Bronchial epithelial cell (primary cell): ENCODE data around the gene COPS7B. TPM values are rescaled to one million over a fixed set of nuclear protein-coding genes. Genes with fewer than 3 reads are reported as not detected.
A peak's percentile ranks its signal among the peaks of the same experiment; 100 is the strongest.

Experiments
- DNase-seq: peaks from one replicate; pipeline ENCODE4 v3.0.0-alpha.2; 2010; ENCODE audit warnings: low read depth
- FAIRE-seq: peaks from 2 replicates; lab custom pipeline; 2011; peaks lifted over from hg19 to GRCh38; lab: Jason Lieb, UNC
- H3K27me3 ChIP-seq: 2 replicates; pipeline ENCODE4 v1.5.1; 2011; ENCODE audit warnings: low read length; ENCODE audit not compliant: control insufficient read depth, insufficient read depth
- H3K36me3 ChIP-seq: 2 replicates; pipeline ENCODE4 v1.5.1; 2011; ENCODE audit warnings: low read length; ENCODE audit not compliant: control insufficient read depth, insufficient read depth
- H3K4me3 ChIP-seq: 2 replicates; pipeline ENCODE4 v1.5.1; 2011; ENCODE audit warnings: mild to moderate bottlenecking, low read depth, low read length, control low read depth
- total RNA-seq: library from RNA; depleted of rRNA; stranded (reverse); fragments of >200 nt; gene quantifications from 2 replicates; pipeline ENCODE4 v1.2.1, GENCODE V29; 2014
- TF ChIP-seq, protein P1 (sequence below): IDR thresholded peaks from 2 replicates; pipeline ENCODE4 v1.5.1; 2011; ENCODE audit warnings: mild to moderate bottlenecking, moderate library complexity, low read length, control low read depth, inconsistent platforms; ENCODE audit not compliant: insufficient read depth, severe bottlenecking

The COPS7B gene
- total RNA-seq, 1 donor from 2014 or later = 12.6 TPM

DNA sequence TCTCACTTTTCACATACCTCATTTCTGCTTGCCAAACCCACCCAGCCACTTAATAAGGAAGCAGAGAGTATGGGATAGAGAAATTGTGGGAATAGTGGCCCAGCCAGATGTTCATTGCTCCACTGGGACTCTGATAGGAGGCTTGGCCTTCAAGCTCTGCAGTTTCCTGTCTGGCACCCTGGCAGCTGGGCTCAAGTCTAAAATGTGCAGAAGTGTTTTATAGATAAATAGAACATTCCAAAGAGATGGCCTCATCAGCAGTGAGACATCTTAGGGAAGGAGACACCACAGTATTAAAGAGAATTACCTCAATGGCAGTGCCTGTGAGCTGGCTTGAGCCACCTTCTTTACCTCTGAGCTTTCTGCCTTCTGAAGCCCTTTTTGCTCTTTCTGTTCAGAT lies 24.7 kb downstream of the COPS7B start:
- peak; percentile 59 for DNase-seq
- no peak overlapping the region for H3K4me3 ChIP-seq
- H3K27me3 ChIP-seq = no peaks in the 10 kb centered on the region
- H3K36me3 ChIP-seq = peaks cover 10% of the 10 kb centered on the region
- no peak for FAIRE-seq
- TF ChIP-seq, protein P1, sequence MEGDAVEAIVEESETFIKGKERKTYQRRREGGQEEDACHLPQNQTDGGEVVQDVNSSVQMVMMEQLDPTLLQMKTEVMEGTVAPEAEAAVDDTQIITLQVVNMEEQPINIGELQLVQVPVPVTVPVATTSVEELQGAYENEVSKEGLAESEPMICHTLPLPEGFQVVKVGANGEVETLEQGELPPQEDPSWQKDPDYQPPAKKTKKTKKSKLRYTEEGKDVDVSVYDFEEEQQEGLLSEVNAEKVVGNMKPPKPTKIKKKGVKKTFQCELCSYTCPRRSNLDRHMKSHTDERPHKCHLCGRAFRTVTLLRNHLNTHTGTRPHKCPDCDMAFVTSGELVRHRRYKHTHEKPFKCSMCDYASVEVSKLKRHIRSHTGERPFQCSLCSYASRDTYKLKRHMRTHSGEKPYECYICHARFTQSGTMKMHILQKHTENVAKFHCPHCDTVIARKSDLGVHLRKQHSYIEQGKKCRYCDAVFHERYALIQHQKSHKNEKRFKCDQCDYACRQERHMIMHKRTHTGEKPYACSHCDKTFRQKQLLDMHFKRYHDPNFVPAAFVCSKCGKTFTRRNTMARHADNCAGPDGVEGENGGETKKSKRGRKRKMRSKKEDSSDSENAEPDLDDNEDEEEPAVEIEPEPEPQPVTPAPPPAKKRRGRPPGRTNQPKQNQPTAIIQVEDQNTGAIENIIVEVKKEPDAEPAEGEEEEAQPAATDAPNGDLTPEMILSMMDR = no peak

DNA sequence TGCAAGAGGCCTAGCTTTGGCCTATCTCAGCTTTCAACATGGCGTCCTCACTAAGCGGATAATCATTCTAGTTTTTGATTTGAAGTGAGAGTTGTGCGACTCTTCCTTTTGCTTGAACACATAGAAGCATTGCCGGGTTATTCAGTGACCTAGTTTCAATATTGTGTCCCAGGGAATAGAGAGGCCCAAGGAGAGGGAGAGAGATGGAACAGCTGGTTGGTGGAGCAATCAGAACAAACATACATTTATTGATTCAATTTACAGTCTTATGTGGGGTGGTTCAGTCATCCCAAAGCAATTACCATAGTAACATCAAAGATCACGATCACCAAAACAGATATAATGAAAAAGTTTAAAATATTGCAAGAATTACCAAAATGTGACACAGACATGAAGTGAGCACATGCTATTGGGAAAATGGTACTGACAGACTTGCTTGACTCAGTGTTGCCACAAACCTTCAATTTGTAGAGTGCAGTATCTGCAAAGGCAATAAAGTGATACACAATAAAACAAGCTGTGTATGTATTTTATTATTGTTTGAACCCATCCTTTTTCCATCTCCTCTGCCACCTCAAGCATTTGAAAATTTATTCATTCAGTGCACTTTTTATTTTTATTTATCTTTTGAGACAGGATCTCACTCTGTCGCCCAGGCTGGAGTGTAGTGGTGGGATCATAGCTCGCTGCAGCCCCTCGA lies 30.2 kb downstream of the COPS7B start:
- TF ChIP-seq, protein P1 = no peak
- Histone ChIP-seq H3K36me3 (peaks cover 2% of the 10 kb centered on the region), H3K4me3 (no peak overlapping the region), H3K27me3 (no peaks in the 10 kb centered on the region)
- DNase-seq (no peak), FAIRE-seq (no peak)

DNA sequence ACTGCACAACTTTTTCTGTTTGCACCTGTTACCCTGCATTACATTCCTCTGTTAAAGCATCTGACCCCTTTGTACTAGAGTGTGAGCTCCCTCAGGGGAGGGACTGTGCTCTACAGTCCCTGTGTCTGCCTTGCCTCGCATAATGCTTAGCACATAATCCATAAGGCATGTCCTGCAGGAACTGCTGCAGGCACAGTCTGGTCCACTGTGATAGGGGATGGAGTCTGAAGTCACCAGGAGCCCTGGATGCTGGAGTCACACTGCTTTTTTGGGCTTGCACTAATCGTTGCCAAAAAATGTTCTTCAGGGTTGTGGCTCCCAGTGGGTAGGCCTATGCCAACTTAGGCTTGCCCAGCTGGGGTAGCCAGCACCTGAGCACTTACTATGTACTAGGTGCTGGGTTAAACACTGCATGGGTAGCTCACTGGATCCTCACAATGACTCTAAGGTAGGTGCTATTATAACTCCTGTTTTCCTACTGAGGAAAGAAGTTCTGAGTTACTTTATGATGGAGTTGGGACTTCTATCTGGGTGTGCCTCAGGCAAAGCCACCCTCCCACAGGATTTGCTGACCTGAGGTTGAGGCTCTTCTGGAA lies 33.3 kb downstream of the COPS7B start:
- DNase-seq (no peak), FAIRE-seq (no peak)
- no peak overlapping the region for H3K4me3 ChIP-seq
- H3K36me3 ChIP-seq = no peaks in the 10 kb centered on the region
- TF ChIP-seq, protein P1 = no peak
- no peaks in the 10 kb centered on the region for H3K27me3 ChIP-seq

DNA sequence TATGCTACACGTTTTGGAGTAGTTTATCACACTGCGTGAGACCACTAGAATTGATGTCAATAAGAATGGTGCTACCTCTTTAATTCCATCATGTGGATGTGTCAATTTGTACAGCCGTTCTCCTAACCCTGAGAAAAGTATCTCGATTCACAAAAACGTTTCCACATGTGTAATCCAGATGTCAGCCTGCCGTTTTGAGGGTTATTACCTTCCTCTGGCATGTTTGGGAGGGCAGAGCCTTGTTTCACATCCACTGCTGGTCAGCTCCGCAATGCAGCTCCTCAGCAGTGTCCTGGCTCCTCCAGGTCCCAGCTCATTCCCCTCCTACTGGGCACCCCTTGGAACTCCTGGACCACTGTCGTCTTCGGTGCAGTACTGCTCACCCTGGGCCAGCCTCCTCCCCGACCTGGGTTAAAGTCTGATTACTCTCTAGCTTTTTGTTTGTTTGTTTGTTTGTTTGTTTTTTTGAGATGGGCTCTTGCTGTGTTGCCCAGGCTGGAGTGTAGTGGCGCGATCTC lies 34.6 kb downstream of the COPS7B start:
- no peak for DNase-seq
- no peaks in the 10 kb centered on the region for H3K36me3 ChIP-seq
- TF ChIP-seq, protein P1 = no peak
- FAIRE-seq = no peak
- no peaks in the 10 kb centered on the region for H3K27me3 ChIP-seq
- H3K4me3 ChIP-seq = no peak overlapping the region

DNA sequence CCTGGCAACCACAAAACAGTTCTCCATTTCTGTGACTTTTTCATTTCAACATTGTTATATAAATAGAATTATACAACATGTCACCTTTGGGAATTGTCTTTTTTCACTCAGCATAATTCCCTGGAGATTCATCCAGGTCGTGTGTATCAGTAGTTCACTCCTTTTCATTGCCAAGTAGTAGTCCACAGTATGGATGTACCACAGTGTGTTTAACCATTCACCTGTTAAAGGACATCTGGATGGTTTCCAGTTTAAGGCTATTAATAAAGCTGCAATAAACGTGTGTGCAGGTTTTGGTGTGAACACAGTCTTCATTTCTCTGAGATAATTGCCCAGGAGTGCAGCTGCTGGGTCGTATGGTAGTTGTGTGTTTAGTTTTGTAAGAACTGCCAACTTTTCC lies 35.7 kb downstream of the COPS7B start:
- FAIRE-seq (no peak), DNase-seq (no peak)
- H3K4me3 ChIP-seq = no peak overlapping the region
- TF ChIP-seq, protein P1 = no peak
- no peaks in the 10 kb centered on the region for H3K27me3 ChIP-seq
- no peaks in the 10 kb centered on the region for H3K36me3 ChIP-seq
